ENCODE measurements around the gene SPEN.
A peak's percentile ranks its signal among the peaks of the same experiment; 100 is the strongest.

SPEN gene

GRCh38 chr1:15833842-15834405, 13.6 kb upstream of the SPEN start:
- peak overlapping the region; percentile 79 for H3K4me3 ChIP-seq (ENCODE audit: low read depth, low read length)
- no peaks in the 10 kb centered on the region; a peak in 1 of 3 replicates for H3K36me3 ChIP-seq (ENCODE audit: control insufficient read depth in 2 of 2, insufficient read depth in 1 of 2, low read length in 2 of 2)
- H3K27ac ChIP-seq (ENCODE audit: extremely low read depth, low read depth, low read length), result peak overlapping the region; percentile 98
- ChIA-PET POLR2A (interaction anchor here (0.6 to 4.4 kb wide), 20 partner anchors 9 to 142 kb away, joined by 3 to 106 read pairs (median 6); partner anchors contain the start of genes SPEN, UQCRHL and ZBTB17), CTCF (interaction anchor here (0.6 to 1.2 kb wide), 7 partner anchors 17 to 124 kb away, joined by 3 to 8 read pairs (median 3); no protein-coding TSS in a partner anchor)
- H3K9me3 ChIP-seq (ENCODE audit: control insufficient read depth, insufficient read depth, low read depth, low read length), result no peaks in the 10 kb centered on the region
- peaks cover 11% of the 10 kb centered on the region for H3K4me1 ChIP-seq (ENCODE audit: control insufficient read depth, insufficient read depth, low read length)
- peak; percentile 39 for TF ChIP-seq SP7 (tag by site-specific recombination; IDR thresholded peaks at IDR 0.05)
- TF ChIP-seq ZNF510 (tag by site-specific recombination; IDR thresholded peaks at IDR 0.05; ENCODE audit: insufficient replicate concordance), result peak; percentile 2
- TF ChIP-seq PRDM6 (tag by site-specific recombination; IDR thresholded peaks at IDR 0.05), result peak; percentile 98
- no peak for TF ChIP-seq MYNN (tag by site-specific recombination; IDR thresholded peaks at IDR 0.05; ENCODE audit: borderline replicate concordance)

- H3K27ac ChIP-seq (ENCODE audit: extremely low read depth, low read depth, low read length), result peak overlapping the region; percentile 98
- no peaks in the 10 kb centered on the region; a peak in 1 of 3 replicates for H3K36me3 ChIP-seq (ENCODE audit: control insufficient read depth in 2 of 2, insufficient read depth in 1 of 2, low read length in 2 of 2)
- ChIA-PET POLR2A (interaction anchor here (0.5 to 4.4 kb wide), 17 partner anchors 9 to 141 kb away, joined by 3 to 106 read pairs (median 6); partner anchors contain the start of genes SPEN, UQCRHL and ZBTB17), CTCF (interaction anchor here (0.6 to 1.1 kb wide), 6 partner anchors 18 to 123 kb away, joined by 3 to 8 read pairs (median 3); no protein-coding TSS in a partner anchor)
- no peaks in the 10 kb centered on the region for H3K9me3 ChIP-seq (ENCODE audit: control insufficient read depth, insufficient read depth, low read depth, low read length)
- H3K4me3 ChIP-seq (ENCODE audit: low read depth, low read length), result peak overlapping the region; percentile 79
- peaks cover 11% of the 10 kb centered on the region for H3K4me1 ChIP-seq (ENCODE audit: control insufficient read depth, insufficient read depth, low read length)
- TF ChIP-seq SCRT2 (tag by site-specific recombination; IDR thresholded peaks at IDR 0.05) (peak; percentile 98), ZNF660 (tag by site-specific recombination; IDR thresholded peaks at IDR 0.05) (peak; percentile 82), MZF1 (tag by site-specific recombination; IDR thresholded peaks at IDR 0.05; ENCODE audit: borderline replicate concordance) (peak; percentile 86), ZNF175 (tag by site-specific recombination; IDR thresholded peaks at IDR 0.05) (no peak), KLF9 (tag by site-specific recombination; IDR thresholded peaks at IDR 0.05; ENCODE audit: low read depth) (peak; percentile 81), ZBTB11 (tag by site-specific recombination; conservative IDR thresholded peaks at IDR 0.05; ENCODE audit: low read depth) (peak; percentile 75), SP3 (tag by site-specific recombination; IDR thresholded peaks at IDR 0.05) (peak; percentile 78), FEZF1 (tag by site-specific recombination; IDR thresholded peaks at IDR 0.05) (peak; percentile 99), ATF2 (tag by site-specific recombination; IDR thresholded peaks at IDR 0.05; ENCODE audit: low read depth) (peak; percentile 28; the same call in 1 of the 2 replicates), BCL11B (tag by site-specific recombination; IDR thresholded peaks at IDR 0.05; ENCODE audit: low read depth) (peak; percentile 33; the same call in 1 of the 2 replicates), ZNF843 (tag by site-specific recombination; IDR thresholded peaks at IDR 0.05) (peak; percentile 72), PRDM10 (tag by site-specific recombination; IDR thresholded peaks at IDR 0.05) (peak; percentile 67; the same call in 1 of the 2 replicates), PRDM4 (tag by site-specific recombination; IDR thresholded peaks at IDR 0.05) (peak; percentile 80), WT1 (tag by site-specific recombination; IDR thresholded peaks at IDR 0.05) (peak; percentile 42)
Observed at GRCh38 chr1:15834406-15835204, 12.9 kb upstream of the SPEN start.
